Measurements from ENCODE around the gene IFI27L1.

DNA sequence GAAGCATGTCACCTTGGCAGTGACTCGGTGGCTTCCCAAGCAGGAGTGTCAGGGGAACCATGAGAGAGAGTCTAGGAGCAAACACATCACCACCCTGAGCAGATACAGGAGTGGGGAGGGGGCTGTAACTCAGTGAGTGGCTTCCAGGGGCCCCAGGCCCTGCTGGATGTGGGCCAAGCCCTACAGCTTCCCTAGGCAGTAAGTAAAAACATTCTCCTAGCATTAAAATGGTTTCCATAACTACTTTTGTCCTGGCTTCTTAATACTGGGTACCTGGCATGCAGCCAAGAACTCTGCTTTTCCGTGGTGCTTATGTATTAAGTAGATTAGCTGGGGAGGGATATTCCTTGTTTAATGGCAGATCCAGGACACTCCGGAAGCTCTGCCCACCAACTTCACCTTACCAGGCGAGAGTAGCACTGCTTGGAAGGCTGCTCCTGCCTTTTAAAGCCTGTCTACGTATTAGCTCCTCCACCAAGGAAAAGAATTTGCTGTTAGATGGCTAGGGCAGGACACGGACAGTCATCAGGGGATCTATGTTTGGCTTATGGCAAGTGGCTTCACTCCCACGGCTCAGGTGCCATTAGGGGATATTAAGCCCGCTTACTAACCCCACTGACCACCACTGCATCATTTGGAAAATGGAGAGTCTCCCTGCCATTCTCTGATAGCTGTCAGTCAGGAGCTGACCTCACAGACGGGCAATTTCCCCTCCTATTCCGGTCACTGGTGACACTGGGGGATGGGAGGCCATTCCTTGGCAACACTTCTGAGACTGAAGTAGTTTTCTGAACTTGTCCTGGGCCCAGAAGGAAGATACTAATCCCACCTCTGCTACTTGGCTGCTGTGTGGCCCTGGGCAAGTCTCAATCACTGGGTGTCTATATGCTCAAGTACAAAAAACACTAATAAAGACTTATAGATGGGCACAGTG lies 32.2 kb upstream of the IFI27L1 start:
- TF ChIP-seq, protein P1, sequence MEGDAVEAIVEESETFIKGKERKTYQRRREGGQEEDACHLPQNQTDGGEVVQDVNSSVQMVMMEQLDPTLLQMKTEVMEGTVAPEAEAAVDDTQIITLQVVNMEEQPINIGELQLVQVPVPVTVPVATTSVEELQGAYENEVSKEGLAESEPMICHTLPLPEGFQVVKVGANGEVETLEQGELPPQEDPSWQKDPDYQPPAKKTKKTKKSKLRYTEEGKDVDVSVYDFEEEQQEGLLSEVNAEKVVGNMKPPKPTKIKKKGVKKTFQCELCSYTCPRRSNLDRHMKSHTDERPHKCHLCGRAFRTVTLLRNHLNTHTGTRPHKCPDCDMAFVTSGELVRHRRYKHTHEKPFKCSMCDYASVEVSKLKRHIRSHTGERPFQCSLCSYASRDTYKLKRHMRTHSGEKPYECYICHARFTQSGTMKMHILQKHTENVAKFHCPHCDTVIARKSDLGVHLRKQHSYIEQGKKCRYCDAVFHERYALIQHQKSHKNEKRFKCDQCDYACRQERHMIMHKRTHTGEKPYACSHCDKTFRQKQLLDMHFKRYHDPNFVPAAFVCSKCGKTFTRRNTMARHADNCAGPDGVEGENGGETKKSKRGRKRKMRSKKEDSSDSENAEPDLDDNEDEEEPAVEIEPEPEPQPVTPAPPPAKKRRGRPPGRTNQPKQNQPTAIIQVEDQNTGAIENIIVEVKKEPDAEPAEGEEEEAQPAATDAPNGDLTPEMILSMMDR (CRISPR knock-in tag; IDR thresholded peaks at IDR 0.05): no peak
- TF ChIP-seq GTF2F1 (IDR thresholded peaks at IDR 0.05; ENCODE audit: low read length) (no peak), CEBPB (IDR thresholded peaks at IDR 0.05; ENCODE audit: borderline replicate concordance, low read depth, low read length) (no peak), ADNP (CRISPR knock-in tag; IDR thresholded peaks at IDR 0.05) (no peak), POLR2AphosphoS5 (IDR thresholded peaks at IDR 0.05; ENCODE audit: low read depth, low read length) (no peak), POLR2AphosphoS2 (IDR thresholded peaks at IDR 0.05; ENCODE audit: low read depth, low read length) (no peak), ZNF224 (CRISPR knock-in tag; IDR thresholded peaks at IDR 0.05) (no peak), ATF7 (IDR thresholded peaks at IDR 0.05) (no peak), ATF7 (CRISPR knock-in tag; IDR thresholded peaks at IDR 0.05) (no peak), MAFK (conservative IDR thresholded peaks at IDR 0.05 in 1 of 2, IDR thresholded peaks at IDR 0.05 in 1 of 2; ENCODE audit: low read length in 2 of 2) (no peak), ZNF207 (IDR thresholded peaks at IDR 0.05; ENCODE audit: borderline replicate concordance) (no peak)
- TF ChIP-seq, protein P2, sequence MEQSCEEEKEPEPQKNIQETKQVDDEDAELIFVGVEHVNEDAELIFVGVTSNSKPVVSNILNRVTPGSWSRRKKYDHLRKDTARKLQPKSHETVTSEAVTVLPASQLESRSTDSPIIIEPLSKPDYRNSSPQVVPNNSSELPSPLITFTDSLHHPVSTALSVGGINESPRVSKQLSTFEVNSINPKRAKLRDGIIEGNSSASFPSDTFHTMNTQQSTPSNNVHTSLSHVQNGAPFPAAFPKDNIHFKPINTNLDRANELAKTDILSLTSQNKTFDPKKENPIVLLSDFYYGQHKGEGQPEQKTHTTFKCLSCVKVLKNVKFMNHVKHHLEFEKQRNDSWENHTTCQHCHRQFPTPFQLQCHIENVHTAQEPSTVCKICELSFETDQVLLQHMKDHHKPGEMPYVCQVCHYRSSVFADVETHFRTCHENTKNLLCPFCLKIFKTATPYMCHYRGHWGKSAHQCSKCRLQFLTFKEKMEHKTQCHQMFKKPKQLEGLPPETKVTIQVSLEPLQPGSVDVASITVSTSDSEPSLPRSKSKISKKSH (CRISPR knock-in tag; IDR thresholded peaks at IDR 0.05; ENCODE audit: borderline replicate concordance): no peak
- TF ChIP-seq, protein P3, sequence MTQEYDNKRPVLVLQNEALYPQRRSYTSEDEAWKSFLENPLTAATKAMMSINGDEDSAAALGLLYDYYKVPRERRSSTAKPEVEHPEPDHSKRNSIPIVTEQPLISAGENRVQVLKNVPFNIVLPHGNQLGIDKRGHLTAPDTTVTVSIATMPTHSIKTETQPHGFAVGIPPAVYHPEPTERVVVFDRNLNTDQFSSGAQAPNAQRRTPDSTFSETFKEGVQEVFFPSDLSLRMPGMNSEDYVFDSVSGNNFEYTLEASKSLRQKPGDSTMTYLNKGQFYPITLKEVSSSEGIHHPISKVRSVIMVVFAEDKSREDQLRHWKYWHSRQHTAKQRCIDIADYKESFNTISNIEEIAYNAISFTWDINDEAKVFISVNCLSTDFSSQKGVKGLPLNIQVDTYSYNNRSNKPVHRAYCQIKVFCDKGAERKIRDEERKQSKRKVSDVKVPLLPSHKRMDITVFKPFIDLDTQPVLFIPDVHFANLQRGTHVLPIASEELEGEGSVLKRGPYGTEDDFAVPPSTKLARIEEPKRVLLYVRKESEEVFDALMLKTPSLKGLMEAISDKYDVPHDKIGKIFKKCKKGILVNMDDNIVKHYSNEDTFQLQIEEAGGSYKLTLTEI (CRISPR knock-in tag; conservative IDR thresholded peaks at IDR 0.05): no peak
- TF ChIP-seq, protein P4, sequence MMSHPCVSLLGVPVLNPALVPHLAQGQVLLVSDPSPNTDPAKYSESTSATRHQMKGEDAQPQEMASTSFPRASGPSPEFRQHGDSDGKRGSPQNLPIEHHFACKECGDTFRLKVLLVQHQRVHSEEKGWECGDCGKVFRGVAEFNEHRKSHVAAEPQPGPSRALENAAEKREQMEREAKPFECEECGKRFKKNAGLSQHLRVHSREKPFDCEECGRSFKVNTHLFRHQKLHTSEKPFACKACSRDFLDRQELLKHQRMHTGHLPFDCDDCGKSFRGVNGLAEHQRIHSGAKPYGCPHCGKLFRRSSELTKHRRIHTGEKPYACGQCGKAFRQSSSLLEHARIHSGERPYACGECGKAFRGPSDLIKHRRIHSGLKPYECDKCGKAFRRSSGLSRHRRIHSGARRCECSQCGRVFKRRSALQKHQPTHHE (CRISPR knock-in tag; IDR thresholded peaks at IDR 0.05; ENCODE audit: borderline replicate concordance): no peak
